ENCODE data around the gene PRPSAP2.
"Not testable (repeated sequence)": the region's sequence is repeated elsewhere in the genome, so short reads cannot be mapped to it uniquely, and the experiment has no call there.

The PRPSAP2 gene

GRCh38 chr17:18920911-18921441 is 63.0 kb downstream of the PRPSAP2 start:
- DNase-seq (no peak), ATAC-seq (peak; percentile 48)
- peak overlapping the region; percentile 62 to 65 for H3K4me3 Mint-ChIP-seq
- no peak overlapping the region for H3K27ac Mint-ChIP-seq
- H3K9me3 Mint-ChIP-seq, result no peaks in the 10 kb centered on the region
- H3K4me1 Mint-ChIP-seq, result peaks cover 75% of the 10 kb centered on the region
- no peaks in the 10 kb centered on the region for H3K27me3 Mint-ChIP-seq

- Mint-ChIP-seq H3K9me3 (no peaks in the 10 kb centered on the region), H3K27me3 (no peaks in the 10 kb centered on the region), H3K27ac (peak overlapping the region in 1 of 2 donors; percentile 75), H3K4me3 (peak overlapping the region; percentile 62 to 65), H3K4me1 (peaks cover 74% of the 10 kb centered on the region)
- ATAC-seq, result no peak
- no peak for DNase-seq
Observed at GRCh38 chr17:18921485-18921884, 63.6 kb downstream of the PRPSAP2 start.

- peaks cover 69% of the 10 kb centered on the region for H3K4me1 Mint-ChIP-seq
- no peaks in the 10 kb centered on the region for H3K27me3 Mint-ChIP-seq
- ATAC-seq (peak; percentile 82), DNase-seq (peak in 1 of 2 donors; percentile 34)
- peak overlapping the region; percentile 62 to 65 for H3K4me3 Mint-ChIP-seq
- H3K27ac Mint-ChIP-seq, result peak overlapping the region; percentile 7 to 75
- H3K9me3 Mint-ChIP-seq, result no peaks in the 10 kb centered on the region
Observed at GRCh38 chr17:18921912-18922451, 64.1 kb downstream of the PRPSAP2 start.

- not testable (repeated sequence) for H3K27me3 Mint-ChIP-seq, H3K9me3 Mint-ChIP-seq, H3K4me3 Mint-ChIP-seq, H3K27ac Mint-ChIP-seq, ATAC-seq, DNase-seq
- peaks cover 63% of the 10 kb centered on the region for H3K4me1 Mint-ChIP-seq
Observed at GRCh38 chr17:18922596-18922995, 64.7 kb downstream of the PRPSAP2 start.

GRCh38 chr17:18925187-18925586 is 67.3 kb downstream of the PRPSAP2 start:
- ATAC-seq (peak; percentile 49), DNase-seq (no peak)
- Mint-ChIP-seq H3K27ac (peak overlapping the region in 1 of 2 donors; percentile 9), H3K4me3 (no peak overlapping the region), H3K9me3 (no peaks in the 10 kb centered on the region), H3K4me1 (peaks cover 40% of the 10 kb centered on the region), H3K27me3 (no peaks in the 10 kb centered on the region)

- Mint-ChIP-seq H3K4me1 (peaks cover 32% of the 10 kb centered on the region), H3K27me3 (no peaks in the 10 kb centered on the region), H3K4me3 (no peak overlapping the region), H3K9me3 (no peaks in the 10 kb centered on the region), H3K27ac (no peak overlapping the region)
- DNase-seq (no peak), ATAC-seq (no peak)
Observed at GRCh38 chr17:18928628-18929125, 70.7 kb downstream of the PRPSAP2 start.

GRCh38 chr17:18932360-18933055 is 74.6 kb downstream of the PRPSAP2 start:
- DNase-seq, result peak in 1 of 2 donors; percentile 19
- ATAC-seq, result peak; percentile 88
- Mint-ChIP-seq H3K4me1 (peaks cover 19% of the 10 kb centered on the region), H3K27ac (peak overlapping the region in 1 of 2 donors; percentile 27), H3K4me3 (no peak overlapping the region), H3K27me3 (no peaks in the 10 kb centered on the region), H3K9me3 (no peaks in the 10 kb centered on the region)

GRCh38 chr17:18933102-18934058 is 75.4 kb downstream of the PRPSAP2 start:
- no peaks in the 10 kb centered on the region for H3K27me3 Mint-ChIP-seq
- peak overlapping the region; percentile 88 to 93 for H3K27ac Mint-ChIP-seq
- no peaks in the 10 kb centered on the region for H3K9me3 Mint-ChIP-seq
- H3K4me3 Mint-ChIP-seq, result no peak overlapping the region
- DNase-seq, result no peak
- peaks cover 19% of the 10 kb centered on the region for H3K4me1 Mint-ChIP-seq
- ATAC-seq, result peak; percentile 70

GRCh38 chr17:18937981-18938691 is 80.2 kb downstream of the PRPSAP2 start:
- Mint-ChIP-seq H3K4me3 (no peak overlapping the region), H3K27me3 (no peaks in the 10 kb centered on the region), H3K27ac (no peak overlapping the region), H3K4me1 (peaks cover 5% of the 10 kb centered on the region), H3K9me3 (no peaks in the 10 kb centered on the region)
- no peak for ATAC-seq
- no peak for DNase-seq

GRCh38 chr17:18938692-18939023 is 80.7 kb downstream of the PRPSAP2 start:
- Mint-ChIP-seq H3K27me3 (no peaks in the 10 kb centered on the region), H3K9me3 (no peaks in the 10 kb centered on the region), H3K4me1 (no peaks in the 10 kb centered on the region), H3K4me3 (no peak overlapping the region), H3K27ac (no peak overlapping the region)
- no peak for DNase-seq
- ATAC-seq, result no peak

GRCh38 chr17:18944646-18945045 is 86.7 kb downstream of the PRPSAP2 start:
- H3K4me3 Mint-ChIP-seq, result no peak overlapping the region
- no peak for ATAC-seq
- H3K4me1 Mint-ChIP-seq, result peaks cover 9% of the 10 kb centered on the region
- H3K27me3 Mint-ChIP-seq, result no peaks in the 10 kb centered on the region
- no peak for DNase-seq
- H3K27ac Mint-ChIP-seq, result no peak overlapping the region
- H3K9me3 Mint-ChIP-seq, result no peaks in the 10 kb centered on the region

GRCh38 chr17:18946536-18946935 is 88.6 kb downstream of the PRPSAP2 start:
- no peaks in the 10 kb centered on the region for H3K27me3 Mint-ChIP-seq
- peaks cover 9% of the 10 kb centered on the region for H3K4me1 Mint-ChIP-seq
- ATAC-seq (no peak), DNase-seq (no peak)
- H3K9me3 Mint-ChIP-seq, result no peaks in the 10 kb centered on the region
- no peak overlapping the region for H3K27ac Mint-ChIP-seq
- H3K4me3 Mint-ChIP-seq, result no peak overlapping the region

- H3K4me1 Mint-ChIP-seq, result peaks cover 9% of the 10 kb centered on the region
- H3K4me3 Mint-ChIP-seq, result no peak overlapping the region
- ATAC-seq, result no peak
- H3K27me3 Mint-ChIP-seq, result no peaks in the 10 kb centered on the region
- H3K27ac Mint-ChIP-seq, result no peak overlapping the region
- H3K9me3 Mint-ChIP-seq, result no peaks in the 10 kb centered on the region
- no peak for DNase-seq
Observed at GRCh38 chr17:18947866-18948265, 89.9 kb downstream of the PRPSAP2 start.

- H3K4me3 Mint-ChIP-seq, result no peak overlapping the region
- ATAC-seq (no peak), DNase-seq (no peak)
- H3K9me3 Mint-ChIP-seq, result no peaks in the 10 kb centered on the region
- no peak overlapping the region for H3K27ac Mint-ChIP-seq
- peaks cover 9% of the 10 kb centered on the region for H3K4me1 Mint-ChIP-seq
- H3K27me3 Mint-ChIP-seq, result no peaks in the 10 kb centered on the region
Observed at GRCh38 chr17:18948476-18949006, 90.6 kb downstream of the PRPSAP2 start.

- H3K9me3 Mint-ChIP-seq, result no peaks in the 10 kb centered on the region
- H3K27ac Mint-ChIP-seq, result no peak overlapping the region
- no peak for ATAC-seq
- H3K27me3 Mint-ChIP-seq, result no peaks in the 10 kb centered on the region
- H3K4me1 Mint-ChIP-seq, result peaks cover 17% of the 10 kb centered on the region
- no peak for DNase-seq
- no peak overlapping the region for H3K4me3 Mint-ChIP-seq
Observed at GRCh38 chr17:18949566-18949965, 91.6 kb downstream of the PRPSAP2 start.

Data from stimulated activated naive CD8-positive, alpha-beta T cell treated with anti-CD3 and anti-CD28 coated beads, Interleukin-15, amount 100 ng/mL, for 72 hours (primary cell).